Subcutaneous preadipocyte (primary cell): ENCODE results near the gene GNMT. TPM values are rescaled to one million over a fixed set of nuclear protein-coding genes. Genes with fewer than 3 reads are reported as not detected.

ENCODE experiments used
- total RNA-seq: library from RNA; depleted of rRNA; stranded (reverse); fragments of >200 nt; gene quantifications from 2 replicates; pipeline ENCODE4 v1.2.3, GENCODE V29; 2012

Gene GNMT
- total RNA-seq, result not detected in 2 replicates

GRCh38 chr6:42960243-42961019 lies at the start of gene GNMT:
GNMT (plus strand) TSS chr6:42960754; CDS start chr6:42960768, 14 bp downstream.

GRCh38 chr6:42915732-42916131 lies 44.8 kb upstream of the GNMT start, which contains the start of gene PTCRA:
PTCRA (plus strand) TSS chr6:42916053; CDS start chr6:42916070, 17 bp downstream.

GRCh38 chr6:42928986-42929820 lies 31.4 kb upstream of the GNMT start, which contains the start of gene CNPY3:
CNPY3 (plus strand) TSS chr6:42929480; CDS start chr6:42929571, 91 bp downstream.

DNA sequence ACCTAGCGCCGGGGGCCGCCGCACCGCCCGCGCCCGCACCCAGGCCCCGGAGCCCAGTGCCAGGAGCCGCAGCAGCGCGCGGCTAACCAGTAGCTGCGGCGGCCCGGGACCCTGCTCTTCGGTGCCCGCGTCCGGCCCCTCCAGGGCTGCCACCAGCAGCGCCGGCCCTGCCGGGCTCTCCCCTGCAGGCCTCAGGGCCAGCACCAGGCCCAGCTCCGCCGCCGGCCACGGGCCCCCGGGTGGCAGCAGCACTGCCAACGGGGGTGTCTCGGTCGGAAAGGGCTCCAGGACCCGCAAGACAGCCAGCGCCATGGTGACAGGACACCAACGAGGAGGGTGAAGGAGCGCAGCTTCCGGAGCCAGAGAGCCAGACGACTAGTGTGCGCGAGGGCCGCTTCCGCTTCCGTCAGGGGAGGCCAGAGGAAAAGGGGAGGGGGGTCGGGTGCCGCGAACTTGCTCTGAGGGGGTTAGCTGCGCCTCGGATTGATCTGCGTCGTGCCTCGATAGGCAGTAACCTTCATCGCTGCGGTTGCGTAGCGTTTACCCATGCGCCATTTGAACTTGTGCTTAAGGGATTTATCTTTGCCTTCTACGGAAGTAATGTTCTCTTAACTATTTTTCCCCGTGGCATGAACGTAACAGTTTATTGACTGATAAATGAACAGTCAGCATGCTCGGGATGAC lies 18.4 kb downstream of the GNMT start, which contains the start of gene PEX6:
PEX6 (minus strand) TSS at position 343 of the 684 bp plus-strand sequence; CDS start at position 312, 31 bp downstream.

GRCh38 chr6:42984001-42984923 lies 23.7 kb downstream of the GNMT start, which contains the start of gene PPP2R5D:
PPP2R5D (plus strand) TSS chr6:42984570; CDS start chr6:42984678, 108 bp downstream.

Other genes starting within 250 kb of the GNMT start
- gene PRPH2, start 238.2 kb upstream of the GNMT start, total RNA-seq, result 0.73 and 0.78 TPM in 2 replicates
- gene TBCC, start 214.7 kb upstream of the GNMT start, total RNA-seq, result 26.6 and 29.8 TPM in 2 replicates
- gene BICRAL, start 178.7 kb upstream of the GNMT start, total RNA-seq, result 5.9 and 6.5 TPM in 2 replicates
- gene RPL7L1, start 81.1 kb upstream of the GNMT start, total RNA-seq, result 126 and 158 TPM in 2 replicates
- not detected in 2 replicates for gene PTCRA, start 44.7 kb upstream of the GNMT start, total RNA-seq
- gene CNPY3, start 31.3 kb upstream of the GNMT start, total RNA-seq, result 18.4 and 19.7 TPM in 2 replicates
- 10.0 and 24.3 TPM in 2 replicates for gene PEX6, start 18.4 kb downstream of the GNMT start, total RNA-seq
- gene PPP2R5D, start 23.8 kb downstream of the GNMT start, total RNA-seq, result 55.7 and 56.6 TPM in 2 replicates
- gene MEA1, start 53.2 kb downstream of the GNMT start, total RNA-seq, result 41.2 and 45.6 TPM in 2 replicates
- gene KLHDC3, start 53.5 kb downstream of the GNMT start, total RNA-seq, result 69.8 and 75.9 TPM in 2 replicates
- 84.9 and 108 TPM in 2 replicates for gene RRP36, start 60.9 kb downstream of the GNMT start, total RNA-seq
- 34.2 and 38.9 TPM in 2 replicates for gene CUL7, start 93.1 kb downstream of the GNMT start, total RNA-seq
- gene MRPL2, start 98.7 kb downstream of the GNMT start, total RNA-seq, result 26.6 and 30.9 TPM in 2 replicates
- 8.2 and 8.8 TPM in 2 replicates for gene KLC4, start 98.9 kb downstream of the GNMT start, total RNA-seq
- 30.3 and 33.8 TPM in 2 replicates for gene PTK7, start 115.6 kb downstream of the GNMT start, total RNA-seq
- gene SRF, start 210.5 kb downstream of the GNMT start, total RNA-seq, result 13.6 and 27.0 TPM in 2 replicates
- 20.2 and 25.6 TPM in 2 replicates for gene CUL9, start 221.4 kb downstream of the GNMT start, total RNA-seq